SU-DHL-6 (cell line): ENCODE results near the gene SRL.

Experiments used
- H2AFZ ChIP-seq: fragments of 200-600 bp; sonication (generic); 2 replicates; pipeline ENCODE4 v1.6.1; 2014; ENCODE audit warnings: low read depth, mild to moderate bottlenecking, moderate library complexity, mixed read lengths, antibody characterized with exemption, low read length; ENCODE audit not compliant: severe bottlenecking
- H3F3A ChIP-seq: fragments of 200-600 bp; shearing (Covaris generic); 2 replicates; pipeline ENCODE4 v1.6.0; 2016; ENCODE audit warnings: antibody characterized with exemption, mild to moderate bottlenecking; ENCODE audit not compliant: insufficient read depth
- H3K27ac ChIP-seq: fragments of 200-600 bp; sonication (generic); 2 replicates; pipeline ENCODE4 v1.5.1; 2016; ENCODE audit warnings: low read depth, mild to moderate bottlenecking, low read length, moderate library complexity, mixed read lengths
- H3K27me3 ChIP-seq: fragments of 200-600 bp; sonication (generic), shearing (Covaris generic); 2 replicates; pipeline ENCODE4 v1.6.0; 2014; ENCODE audit warnings: mild to moderate bottlenecking, low read length
- H3K36me3 ChIP-seq: fragments of 200-600 bp; sonication (generic); 2 replicates; pipeline ENCODE4 v1.6.1; 2014; ENCODE audit warnings: mild to moderate bottlenecking, low read length, mixed read lengths
- H3K4me2 ChIP-seq: fragments of 300-600, 200-600 bp; shearing (Covaris generic), sonication (generic); 2 replicates; pipeline ENCODE4 v1.6.0; 2014; ENCODE audit warnings: low read length, low read depth, mild to moderate bottlenecking; ENCODE audit not compliant: poor library complexity, severe bottlenecking
- H3K4me3 ChIP-seq: fragments of 200-600 bp; sonication (generic); 2 replicates; pipeline ENCODE4 v1.5.1; 2014; ENCODE audit warnings: antibody characterized with exemption, low read length, mild to moderate bottlenecking, mixed read lengths; ENCODE audit not compliant: insufficient read depth, poor library complexity, severe bottlenecking
- H3K79me2 ChIP-seq: fragments of 200-600 bp; sonication (generic); 2 replicates; pipeline ENCODE4 v1.6.1; 2014; ENCODE audit warnings: mild to moderate bottlenecking, low read length, moderate library complexity; ENCODE audit not compliant: insufficient read depth
- H3K9ac ChIP-seq: fragments of 200-600 bp; sonication (generic); 2 replicates; pipeline ENCODE4 v1.7.0; 2014; ENCODE audit warnings: mild to moderate bottlenecking, low read length
- H3K9me2 ChIP-seq: fragments of 200-600 bp; sonication (generic); replicated peaks from 2 replicates; pipeline ENCODE4 v1.6.1; 2014; ENCODE audit warnings: low read length; ENCODE audit not compliant: insufficient read depth
- H3K9me3 ChIP-seq: fragments of 200-600 bp; sonication (generic); 2 replicates; pipeline ENCODE4 v1.6.1; 2014; ENCODE audit warnings: low read length, mixed read lengths; ENCODE audit not compliant: insufficient read depth
- H4K20me1 ChIP-seq: fragments of 200-600 bp; sonication (generic); 2 replicates; pipeline ENCODE4 v1.6.1; 2014; ENCODE audit warnings: low read depth, mild to moderate bottlenecking, antibody characterized with exemption, low read length, moderate library complexity, mixed read lengths
- CTCF ChIP-seq: fragments of 200-600 bp; sonication (generic); IDR thresholded peaks from one replicate; pipeline ENCODE4 v1.5.1; 2017; ENCODE audit warnings: antibody characterized with exemption, mild to moderate bottlenecking, low read length, moderate library complexity; ENCODE audit not compliant: insufficient read depth, poor library complexity, severe bottlenecking
- EZH2phosphoT487 ChIP-seq: fragments of 200-600 bp; sonication (generic), shearing (Covaris generic); conservative IDR thresholded peaks from 2 replicates; pipeline ENCODE4 v1.6.1; 2018; ENCODE audit warnings: mild to moderate bottlenecking, antibody characterized with exemption, low read length, moderate library complexity, mixed read lengths

Gene SRL

GRCh38 chr16:4231886-4232285, 10.0 kb downstream of the SRL start:
- Histone ChIP-seq H2AFZ (no peak overlapping the region), H3K9me2 (no peaks in the 10 kb centered on the region), H3K9ac (no peak overlapping the region), H3K27ac (no peak overlapping the region), H3K36me3 (no peaks in the 10 kb centered on the region), H3K4me2 (no peak overlapping the region), H3K79me2 (no peaks in the 10 kb centered on the region), H4K20me1 (no peaks in the 10 kb centered on the region), H3F3A (no peaks in the 10 kb centered on the region), H3K27me3 (no peaks in the 10 kb centered on the region), H3K4me3 (no peak overlapping the region), H3K9me3 (no peaks in the 10 kb centered on the region)
- no peak for TF ChIP-seq CTCF
- no peak for TF ChIP-seq EZH2phosphoT487

- Histone ChIP-seq H3K36me3 (no peaks in the 10 kb centered on the region), H4K20me1 (no peaks in the 10 kb centered on the region), H3K9ac (no peak overlapping the region), H3K4me3 (no peak overlapping the region), H3K27ac (no peak overlapping the region), H2AFZ (no peak overlapping the region), H3F3A (no peaks in the 10 kb centered on the region), H3K79me2 (no peaks in the 10 kb centered on the region), H3K27me3 (no peaks in the 10 kb centered on the region), H3K4me2 (no peak overlapping the region), H3K9me3 (no peaks in the 10 kb centered on the region), H3K9me2 (no peaks in the 10 kb centered on the region)
- TF ChIP-seq EZH2phosphoT487 (no peak), CTCF (no peak)
These were observed 10.5 kb downstream of the SRL start for GRCh38 chr16:4231367-4231766.

- TF ChIP-seq EZH2phosphoT487 = no peak
- Histone ChIP-seq H3K27ac (no peak overlapping the region), H3K4me2 (no peak overlapping the region), H4K20me1 (no peaks in the 10 kb centered on the region), H2AFZ (no peak overlapping the region), H3K9ac (no peak overlapping the region), H3K4me3 (no peak overlapping the region), H3K36me3 (no peaks in the 10 kb centered on the region), H3K27me3 (no peaks in the 10 kb centered on the region), H3K9me2 (no peaks in the 10 kb centered on the region), H3F3A (no peaks in the 10 kb centered on the region), H3K9me3 (no peaks in the 10 kb centered on the region), H3K79me2 (no peaks in the 10 kb centered on the region)
These were observed 14.9 kb downstream of the SRL start for GRCh38 chr16:4227040-4227332.

GRCh38 chr16:4226251-4227039, 15.4 kb downstream of the SRL start:
- Histone ChIP-seq H3K36me3 (no peaks in the 10 kb centered on the region), H2AFZ (no peak overlapping the region), H3K9me3 (no peaks in the 10 kb centered on the region), H3K4me2 (no peak overlapping the region), H4K20me1 (no peaks in the 10 kb centered on the region), H3F3A (no peaks in the 10 kb centered on the region), H3K9me2 (no peaks in the 10 kb centered on the region), H3K9ac (no peak overlapping the region), H3K79me2 (no peaks in the 10 kb centered on the region), H3K27me3 (no peaks in the 10 kb centered on the region), H3K4me3 (no peak overlapping the region), H3K27ac (no peak overlapping the region)
- no peak for TF ChIP-seq CTCF
- TF ChIP-seq EZH2phosphoT487 = no peak
